Transverse colon (tissue), 4 donors: ENCODE results near the gene GNG14.

ENCODE experiments used
- CTCF ChIP-seq, 5 experiments: fragments of 200-600 bp in 3 of 5; fragments of 450-650 bp in 2 of 5; sonication (generic) in 3 of 5; IDR thresholded peaks; 1 replicate in 2 of 5; 2 replicates in 3 of 5; pipeline ENCODE4 v1.5.1; 2016 to 2017; ENCODE audit warnings: antibody characterized with exemption in 5 of 5, inconsistent platforms in 3 of 5, mild to moderate bottlenecking in 2 of 5, moderate library complexity in 1 of 5
- POLR2AphosphoS5 ChIP-seq, 3 donors: sonication (generic); formaldehyde crosslinking; IDR thresholded peaks; one replicate each; pipeline ENCODE4 v1.6.1; 2016; ENCODE audit warnings: antibody characterized with exemption in 3 of 3

- TF ChIP-seq POLR2AphosphoS5 (IDR thresholded peaks at IDR 0.05) (no peak), CTCF (IDR thresholded peaks at IDR 0.05) (no peak)
Measured at GRCh38 chr19:12705654-12706331, 18.0 kb downstream of the GNG14 start.
